SK-N-SH (cell line): ENCODE data around the gene LSMEM2. TPM values are rescaled to one million over a fixed set of nuclear protein-coding genes. Genes with fewer than 3 reads are reported as not detected.

Source experiments
- CTCF ChIA-PET: fragments of 300-600, 350-600 bp; formaldehyde crosslinking; extraction: SDS; loops from one replicate; lab custom pipeline; 2021; lab: Yijun Ruan, JAX
- POLR2A ChIA-PET: fragments of 350-600 bp; sonication (Branson Sonifier 250); formaldehyde crosslinking; extraction: SDS; loops from one replicate; lab custom pipeline; 2020; ENCODE audit warnings: antibody characterized with exemption, inconsistent platforms; lab: Yijun Ruan, JAX
- DNase-seq: peaks from one replicate; pipeline ENCODE4 v3.0.0; 2012
- H2AFZ ChIP-seq: fragments of 200-600 bp; sonication (generic); 2 replicates; pipeline ENCODE4 v1.8.1; 2016; ENCODE audit warnings: antibody characterized with exemption, mild to moderate bottlenecking, low read depth
- H3F3A ChIP-seq: fragments of 200-600 bp; sonication (generic); replicated peaks from 2 replicates; pipeline ENCODE3; 2016; ENCODE audit warnings: antibody characterized with exemption, mild to moderate bottlenecking; ENCODE audit not compliant: insufficient read depth
- H3K27ac ChIP-seq, 2 experiments: fragments of 200-500 bp in 1 of 2; fragments of 200-600 bp in 1 of 2; sonication (Bioruptor generic) in 1 of 2; sonication (generic), shearing (Covaris generic) in 1 of 2; 2 replicates each; pipeline versions ENCODE4 v1.5.1 to v1.6.1; 2014 to 2016; ENCODE audit warnings: low read depth in 2 of 2, inconsistent platforms in 1 of 2, low read length in 1 of 2, mild to moderate bottlenecking in 1 of 2, mixed read lengths in 1 of 2
- H3K27me3 ChIP-seq: fragments of 200-600 bp; sonication (generic), shearing (Covaris generic); 2 replicates; pipeline ENCODE4 v1.6.1; 2016; ENCODE audit warnings: mixed run types; ENCODE audit not compliant: insufficient read depth
- H3K36me3 ChIP-seq, 2 experiments: fragments of 200-500 bp in 1 of 2; fragments of 200-600 bp in 1 of 2; sonication (Bioruptor generic) in 1 of 2; sonication (generic) in 1 of 2; replicated peaks in 1 of 2; 2 replicates each; pipeline versions ENCODE3 to v1.5.1; 2014 to 2016; ENCODE audit warnings: low read length in 1 of 2, mild to moderate bottlenecking in 1 of 2; ENCODE audit not compliant: insufficient read depth in 2 of 2, control insufficient read depth in 1 of 2
- H3K4me1 ChIP-seq, 2 experiments: fragments of 200-500 bp in 1 of 2; fragments of 200-600 bp in 1 of 2; sonication (Bioruptor generic) in 1 of 2; sonication (generic), shearing (Covaris generic) in 1 of 2; 2 replicates each; pipeline versions ENCODE4 v1.5.1 to v1.6.1; 2014 to 2016; ENCODE audit warnings: low read depth in 1 of 2, low read length in 1 of 2, mixed run types in 1 of 2; ENCODE audit not compliant: insufficient read depth in 2 of 2, control insufficient read depth in 1 of 2
- H3K4me2 ChIP-seq: fragments of 200-600 bp; sonication (generic), shearing (Covaris generic); 2 replicates; pipeline ENCODE4 v1.6.1; 2017; ENCODE audit warnings: mixed run types
- H3K4me3 ChIP-seq, 2 experiments: fragments of 200-500 bp in 1 of 2; fragments of 200-600 bp in 1 of 2; sonication (Bioruptor generic) in 1 of 2; sonication (generic), shearing (Covaris generic) in 1 of 2; 2 replicates each; pipeline versions ENCODE4 v1.5.1 to v1.8.1; 2014 to 2016; ENCODE audit warnings: low read depth in 2 of 2, inconsistent platforms in 1 of 2, low read length in 1 of 2, mild to moderate bottlenecking in 1 of 2, mixed read lengths in 1 of 2, moderate library complexity in 1 of 2
- H3K79me2 ChIP-seq: fragments of 200-600 bp; sonication (generic); 2 replicates; pipeline ENCODE4 v1.8.1; 2017; ENCODE audit warnings: mild to moderate bottlenecking; ENCODE audit not compliant: insufficient read depth
- H3K9ac ChIP-seq: fragments of 200-600 bp; sonication (generic); 2 replicates; pipeline ENCODE4 v1.6.1; 2017; ENCODE audit warnings: mixed run types
- H3K9me2 ChIP-seq: fragments of 200-600 bp; sonication (generic); 2 replicates; pipeline ENCODE4 v1.6.1; 2017; ENCODE audit warnings: mixed run types
- H3K9me3 ChIP-seq: fragments of 200-600 bp; sonication (generic); 2 replicates; pipeline ENCODE4 v1.6.1; 2017; ENCODE audit warnings: mixed run types, mild to moderate bottlenecking, moderate library complexity
- H4K20me1 ChIP-seq: fragments of 200-600 bp; sonication (generic); 2 replicates; pipeline ENCODE4 v1.6.1; 2017; ENCODE audit warnings: mild to moderate bottlenecking, mixed run types; ENCODE audit not compliant: insufficient read depth
- CHD2 ChIP-seq: fragments of 150-350 bp; IDR thresholded peaks from 2 replicates; pipeline ENCODE4 v1.6.1; 2018; ENCODE audit warnings: low read length; ENCODE audit not compliant: partially characterized antibody
- CTCF ChIP-seq: fragments of 200-600 bp; sonication (generic); IDR thresholded peaks from 2 replicates; pipeline ENCODE4 v1.6.1; 2017; ENCODE audit warnings: antibody characterized with exemption, mild to moderate bottlenecking, moderate library complexity
- ELF1 ChIP-seq: IDR thresholded peaks from 2 replicates; pipeline ENCODE4 v1.4.0; 2012
- EP300 ChIP-seq, 2 experiments: IDR thresholded peaks; 2 replicates each; pipeline versions ENCODE4 v1.4.0 to v1.6.1; 2012; ENCODE audit warnings: borderline replicate concordance in 1 of 2, low read depth in 1 of 2, low read length in 1 of 2
- FOXJ3 ChIP-seq: sonication (generic); formaldehyde crosslinking; IDR thresholded peaks from 2 replicates; pipeline ENCODE4 v1.5.1; 2020; ENCODE audit warnings: mild to moderate bottlenecking, missing genetic modification reagents
- GABPA ChIP-seq: IDR thresholded peaks from 2 replicates; pipeline ENCODE4 v1.4.0; 2012; ENCODE audit warnings: low read depth, mild to moderate bottlenecking
- GATA2 ChIP-seq: sonication (generic); formaldehyde crosslinking; IDR thresholded peaks from 2 replicates; pipeline ENCODE4 v1.5.0; 2020; ENCODE audit warnings: mild to moderate bottlenecking, missing genetic modification reagents
- MAX ChIP-seq: IDR thresholded peaks from 2 replicates; pipeline ENCODE4 v1.4.0; 2012; ENCODE audit warnings: low read depth
- NFIC ChIP-seq: IDR thresholded peaks from 2 replicates; pipeline ENCODE4 v1.4.0; 2012; ENCODE audit warnings: borderline replicate concordance
- SMC3 ChIP-seq: IDR thresholded peaks from 2 replicates; pipeline ENCODE4 v1.6.1; 2012; ENCODE audit warnings: low read depth, low read length, improper control_type of control experiment
- TAF1 ChIP-seq: IDR thresholded peaks from 2 replicates; pipeline ENCODE4 v1.6.1; 2012; ENCODE audit warnings: low read depth, mild to moderate bottlenecking, low read length, moderate library complexity, borderline replicate concordance
- TCF12 ChIP-seq: IDR thresholded peaks from 2 replicates; pipeline ENCODE4 v1.4.0; 2012
- ZBTB33 ChIP-seq: IDR thresholded peaks from 2 replicates; pipeline ENCODE4 v1.4.0; 2012; ENCODE audit warnings: low read depth, borderline replicate concordance
- WGBS: methylation state at CpG from one replicate; pipeline ENCODE4 v1.1.6; 2017; ENCODE audit warnings: low lambda C conversion rate; 5-methylcytosine and 5-hydroxymethylcytosine counted together
- polyA plus RNA-seq, 3 experiments: library from polyadenylated mRNA; depleted of rRNA; stranded (reverse); fragments of >200 nt; gene quantifications; 2 replicates each; pipeline ENCODE4 v1.2.3, GENCODE V29; 2012
- TF ChIP-seq, protein P1 (sequence below): IDR thresholded peaks from 2 replicates; pipeline ENCODE4; 2012
- TF ChIP-seq, protein P2 (sequence below): IDR thresholded peaks from 2 replicates; pipeline ENCODE4 v1.6.1; 2012; ENCODE audit warnings: mild to moderate bottlenecking, low read depth, low read length, moderate library complexity

The LSMEM2 gene
- polyA plus RNA-seq, 1 of the 3 experiments (the other 2 are of a cell fraction), result 0.03 TPM

- TF ChIP-seq EP300 (IDR thresholded peaks at IDR 0.05; ENCODE audit: borderline replicate concordance in 1 of 2, low read depth in 1 of 2, low read length in 1 of 2) (no peak), FOXJ3 (CRISPR knock-in tag) (no peak), CHD2 (no peak), CTCF (no peak), GATA2 (CRISPR knock-in tag) (no peak), SMC3 (no peak)
These were observed 11.3 kb downstream of the LSMEM2 start (continued) for GRCh38 chr3:50290161-50290641.

GRCh38 chr3:50292159-50293078, 13.5 kb downstream of the LSMEM2 start, which contains the start of gene IFRD2:
Gene IFRD2 (minus strand): TSS chr3:50292429. CDS start chr3:50292274, 155 bp downstream.
- Histone ChIP-seq H2AFZ (peak within 1 kb of the TSS; percentile 76; the same call in 1 of the 2 replicates), H3K79me2 (peaks cover 20% of the 10 kb centered on the region), H3K36me3 (peaks cover 3 to 33% of the 10 kb centered on the region in 2 experiments), H3K4me3 (peak within 1 kb of the TSS; percentile 84 to 96), H3K27me3 (no peaks in the 10 kb centered on the region), H3K9ac (peak within 1 kb of the TSS; percentile 90), H3K9me2 (no peaks in the 10 kb centered on the region), H4K20me1 (no peaks in the 10 kb centered on the region), H3K4me1 (peaks cover 3 to 16% of the 10 kb centered on the region in 2 experiments; a peak in 2 of 4 replicates), H3F3A (no peaks in the 10 kb centered on the region), H3K4me2 (peak within 1 kb of the TSS; percentile 100), H3K27ac (peak within 1 kb of the TSS; percentile 69), H3K9me3 (no peaks in the 10 kb centered on the region)
- POLR2A ChIA-PET, result interaction anchor here (0.6 to 2.0 kb wide), 4 partner anchors 29 to 1210 kb away, joined by 3 to 6 read pairs (median 3); no protein-coding TSS in a partner anchor
- CTCF ChIA-PET, result interaction anchor here (0.9 to 2.2 kb wide), 10 partner anchors 18 to 98 kb away, joined by 3 to 7 read pairs (median 5); partner anchors contain the start of gene HYAL2
- 2% methylated on average over 27 of the region's 67 CpGs for WGBS
- DNase-seq, result peak; percentile 95
- TF ChIP-seq CHD2, result peak; percentile 98
- peak; percentile 63; the same call in 1 of the 2 replicates for TF ChIP-seq TAF1
- TF ChIP-seq NFIC, result peak; percentile 40; the same call in 1 of the 2 replicates
- TF ChIP-seq CTCF, result no peak
- TF ChIP-seq TCF12, result peak; percentile 16; the same call in 1 of the 2 replicates
- TF ChIP-seq SMC3, result no peak
- TF ChIP-seq ZBTB33, result peak; percentile 90
- peak; percentile 57 for TF ChIP-seq ELF1
- TF ChIP-seq, protein P1, sequence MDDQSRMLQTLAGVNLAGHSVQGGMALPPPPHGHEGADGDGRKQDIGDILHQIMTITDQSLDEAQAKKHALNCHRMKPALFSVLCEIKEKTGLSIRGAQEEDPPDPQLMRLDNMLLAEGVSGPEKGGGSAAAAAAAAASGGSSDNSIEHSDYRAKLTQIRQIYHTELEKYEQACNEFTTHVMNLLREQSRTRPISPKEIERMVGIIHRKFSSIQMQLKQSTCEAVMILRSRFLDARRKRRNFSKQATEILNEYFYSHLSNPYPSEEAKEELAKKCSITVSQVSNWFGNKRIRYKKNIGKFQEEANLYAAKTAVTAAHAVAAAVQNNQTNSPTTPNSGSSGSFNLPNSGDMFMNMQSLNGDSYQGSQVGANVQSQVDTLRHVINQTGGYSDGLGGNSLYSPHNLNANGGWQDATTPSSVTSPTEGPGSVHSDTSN, result 0 out of 2 replicates have a peak, but pooled peaks have one; percentile 13
- no peak for TF ChIP-seq GATA2 (CRISPR knock-in tag)
- TF ChIP-seq MAX, result peak; percentile 91
- TF ChIP-seq GABPA, result peak; percentile 49; the same call in 1 of the 2 replicates
- TF ChIP-seq, protein P2, sequence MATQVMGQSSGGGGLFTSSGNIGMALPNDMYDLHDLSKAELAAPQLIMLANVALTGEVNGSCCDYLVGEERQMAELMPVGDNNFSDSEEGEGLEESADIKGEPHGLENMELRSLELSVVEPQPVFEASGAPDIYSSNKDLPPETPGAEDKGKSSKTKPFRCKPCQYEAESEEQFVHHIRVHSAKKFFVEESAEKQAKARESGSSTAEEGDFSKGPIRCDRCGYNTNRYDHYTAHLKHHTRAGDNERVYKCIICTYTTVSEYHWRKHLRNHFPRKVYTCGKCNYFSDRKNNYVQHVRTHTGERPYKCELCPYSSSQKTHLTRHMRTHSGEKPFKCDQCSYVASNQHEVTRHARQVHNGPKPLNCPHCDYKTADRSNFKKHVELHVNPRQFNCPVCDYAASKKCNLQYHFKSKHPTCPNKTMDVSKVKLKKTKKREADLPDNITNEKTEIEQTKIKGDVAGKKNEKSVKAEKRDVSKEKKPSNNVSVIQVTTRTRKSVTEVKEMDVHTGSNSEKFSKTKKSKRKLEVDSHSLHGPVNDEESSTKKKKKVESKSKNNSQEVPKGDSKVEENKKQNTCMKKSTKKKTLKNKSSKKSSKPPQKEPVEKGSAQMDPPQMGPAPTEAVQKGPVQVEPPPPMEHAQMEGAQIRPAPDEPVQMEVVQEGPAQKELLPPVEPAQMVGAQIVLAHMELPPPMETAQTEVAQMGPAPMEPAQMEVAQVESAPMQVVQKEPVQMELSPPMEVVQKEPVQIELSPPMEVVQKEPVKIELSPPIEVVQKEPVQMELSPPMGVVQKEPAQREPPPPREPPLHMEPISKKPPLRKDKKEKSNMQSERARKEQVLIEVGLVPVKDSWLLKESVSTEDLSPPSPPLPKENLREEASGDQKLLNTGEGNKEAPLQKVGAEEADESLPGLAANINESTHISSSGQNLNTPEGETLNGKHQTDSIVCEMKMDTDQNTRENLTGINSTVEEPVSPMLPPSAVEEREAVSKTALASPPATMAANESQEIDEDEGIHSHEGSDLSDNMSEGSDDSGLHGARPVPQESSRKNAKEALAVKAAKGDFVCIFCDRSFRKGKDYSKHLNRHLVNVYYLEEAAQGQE, result no peak
